Measurements from ENCODE around the gene PTGES2.

Gene PTGES2

GRCh38 chr9:128108269-128109049 is 19.1 kb downstream of the PTGES2 start:
- H3K27me3 ChIP-seq (ENCODE audit: control insufficient read depth in 1 of 2, insufficient read depth in 2 of 2, low read length in 2 of 2): no peaks in the 10 kb centered on the region
- peaks cover 23 to 48% of the 10 kb centered on the region in 2 donors for H3K36me3 ChIP-seq (ENCODE audit: control insufficient read depth in 1 of 2, insufficient read depth in 2 of 2, low read length in 2 of 2)
- H3K4me3 ChIP-seq (ENCODE audit: low read depth in 1 of 2, low read length in 2 of 2): no peak overlapping the region
- H3K9me3 ChIP-seq (ENCODE audit: control insufficient read depth in 1 of 2, low read length in 2 of 2): no peaks in the 10 kb centered on the region
- peaks cover 16 to 21% of the 10 kb centered on the region in 2 donors for H3K4me1 ChIP-seq (ENCODE audit: control insufficient read depth in 1 of 2, insufficient read depth in 2 of 2, low read length in 2 of 2)
- H3K27ac ChIP-seq (ENCODE audit: low read depth, low read length): no peak overlapping the region
- H3K9ac ChIP-seq (ENCODE audit: low read depth in 1 of 2, low read length in 2 of 2): no peak overlapping the region

- Histone ChIP-seq H3K9me3 (ENCODE audit: control insufficient read depth in 1 of 2, low read length in 2 of 2) (no peaks in the 10 kb centered on the region), H3K4me1 (ENCODE audit: control insufficient read depth in 1 of 2, insufficient read depth in 2 of 2, low read length in 2 of 2) (peaks cover 24 to 28% of the 10 kb centered on the region in 2 donors), H3K4me3 (ENCODE audit: low read depth in 1 of 2, low read length in 2 of 2) (no peak overlapping the region), H3K9ac (ENCODE audit: low read depth in 1 of 2, low read length in 2 of 2) (no peak overlapping the region), H3K36me3 (ENCODE audit: control insufficient read depth in 1 of 2, insufficient read depth in 2 of 2, low read length in 2 of 2) (peaks cover 26 to 54% of the 10 kb centered on the region in 2 donors), H3K27me3 (ENCODE audit: control insufficient read depth in 1 of 2, insufficient read depth in 2 of 2, low read length in 2 of 2) (no peaks in the 10 kb centered on the region), H3K27ac (ENCODE audit: low read depth, low read length) (no peak overlapping the region)
Measured at GRCh38 chr9:128107468-128108268, 19.9 kb downstream of the PTGES2 start.

- peaks cover 32 to 60% of the 10 kb centered on the region in 2 donors for H3K36me3 ChIP-seq (ENCODE audit: control insufficient read depth in 1 of 2, insufficient read depth in 2 of 2, low read length in 2 of 2)
- H3K9ac ChIP-seq (ENCODE audit: low read depth in 1 of 2, low read length in 2 of 2): no peak overlapping the region
- H3K4me3 ChIP-seq (ENCODE audit: low read depth in 1 of 2, low read length in 2 of 2): no peak overlapping the region
- no peaks in the 10 kb centered on the region for H3K9me3 ChIP-seq (ENCODE audit: control insufficient read depth in 1 of 2, low read length in 2 of 2)
- no peaks in the 10 kb centered on the region for H3K27me3 ChIP-seq (ENCODE audit: control insufficient read depth in 1 of 2, insufficient read depth in 2 of 2, low read length in 2 of 2)
- peaks cover 27 to 33% of the 10 kb centered on the region in 2 donors for H3K4me1 ChIP-seq (ENCODE audit: control insufficient read depth in 1 of 2, insufficient read depth in 2 of 2, low read length in 2 of 2)
- H3K27ac ChIP-seq (ENCODE audit: low read depth, low read length): no peak overlapping the region
Measured at GRCh38 chr9:128106940-128107467, 20.5 kb downstream of the PTGES2 start.

- Histone ChIP-seq H3K36me3 (ENCODE audit: control insufficient read depth in 1 of 2, insufficient read depth in 2 of 2, low read length in 2 of 2) (peaks cover 32 to 65% of the 10 kb centered on the region in 2 donors), H3K9me3 (ENCODE audit: control insufficient read depth in 1 of 2, low read length in 2 of 2) (no peaks in the 10 kb centered on the region), H3K4me1 (ENCODE audit: control insufficient read depth in 1 of 2, insufficient read depth in 2 of 2, low read length in 2 of 2) (peaks cover 27 to 37% of the 10 kb centered on the region in 2 donors), H3K9ac (ENCODE audit: low read depth in 1 of 2, low read length in 2 of 2) (no peak overlapping the region), H3K27me3 (ENCODE audit: control insufficient read depth in 1 of 2, insufficient read depth in 2 of 2, low read length in 2 of 2) (no peaks in the 10 kb centered on the region), H3K27ac (ENCODE audit: low read depth, low read length) (no peak overlapping the region), H3K4me3 (ENCODE audit: low read depth in 1 of 2, low read length in 2 of 2) (no peak overlapping the region)
Measured at GRCh38 chr9:128106181-128106939, 21.2 kb downstream of the PTGES2 start.

GRCh38 chr9:128105538-128106175 is 21.9 kb downstream of the PTGES2 start:
- peaks cover 32 to 69% of the 10 kb centered on the region in 2 donors for H3K36me3 ChIP-seq (ENCODE audit: control insufficient read depth in 1 of 2, insufficient read depth in 2 of 2, low read length in 2 of 2)
- H3K4me3 ChIP-seq (ENCODE audit: low read depth in 1 of 2, low read length in 2 of 2): no peak overlapping the region
- no peaks in the 10 kb centered on the region for H3K9me3 ChIP-seq (ENCODE audit: control insufficient read depth in 1 of 2, low read length in 2 of 2)
- H3K27me3 ChIP-seq (ENCODE audit: control insufficient read depth in 1 of 2, insufficient read depth in 2 of 2, low read length in 2 of 2): no peaks in the 10 kb centered on the region
- no peak overlapping the region for H3K9ac ChIP-seq (ENCODE audit: low read depth in 1 of 2, low read length in 2 of 2)
- H3K27ac ChIP-seq (ENCODE audit: low read depth, low read length): no peak overlapping the region
- peaks cover 34 to 44% of the 10 kb centered on the region in 2 donors for H3K4me1 ChIP-seq (ENCODE audit: control insufficient read depth in 1 of 2, insufficient read depth in 2 of 2, low read length in 2 of 2)

- no peaks in the 10 kb centered on the region for H3K9me3 ChIP-seq (ENCODE audit: control insufficient read depth in 1 of 2, low read length in 2 of 2)
- H3K4me3 ChIP-seq (ENCODE audit: low read depth in 1 of 2, low read length in 2 of 2): no peak overlapping the region
- peaks cover 44 to 53% of the 10 kb centered on the region in 2 donors for H3K4me1 ChIP-seq (ENCODE audit: control insufficient read depth in 1 of 2, insufficient read depth in 2 of 2, low read length in 2 of 2)
- peak overlapping the region; percentile 73 for H3K27ac ChIP-seq (ENCODE audit: low read depth, low read length)
- H3K9ac ChIP-seq (ENCODE audit: low read depth in 1 of 2, low read length in 2 of 2): peak overlapping the region; percentile 52 to 57
- H3K27me3 ChIP-seq (ENCODE audit: control insufficient read depth in 1 of 2, insufficient read depth in 2 of 2, low read length in 2 of 2): no peaks in the 10 kb centered on the region
- H3K36me3 ChIP-seq (ENCODE audit: control insufficient read depth in 1 of 2, insufficient read depth in 2 of 2, low read length in 2 of 2): peaks cover 32 to 69% of the 10 kb centered on the region in 2 donors
Measured at GRCh38 chr9:128104171-128104618, 23.3 kb downstream of the PTGES2 start.

GRCh38 chr9:128103589-128103962 is 24.0 kb downstream of the PTGES2 start:
- Histone ChIP-seq H3K9me3 (ENCODE audit: control insufficient read depth in 1 of 2, low read length in 2 of 2) (no peaks in the 10 kb centered on the region), H3K9ac (ENCODE audit: low read depth in 1 of 2, low read length in 2 of 2) (peak overlapping the region; percentile 52 to 57), H3K4me3 (ENCODE audit: low read depth in 1 of 2, low read length in 2 of 2) (no peak overlapping the region), H3K4me1 (ENCODE audit: control insufficient read depth in 1 of 2, insufficient read depth in 2 of 2, low read length in 2 of 2) (peaks cover 45 to 56% of the 10 kb centered on the region in 2 donors), H3K27me3 (ENCODE audit: control insufficient read depth in 1 of 2, insufficient read depth in 2 of 2, low read length in 2 of 2) (no peaks in the 10 kb centered on the region), H3K36me3 (ENCODE audit: control insufficient read depth in 1 of 2, insufficient read depth in 2 of 2, low read length in 2 of 2) (peaks cover 32 to 66% of the 10 kb centered on the region in 2 donors), H3K27ac (ENCODE audit: low read depth, low read length) (peak overlapping the region; percentile 73)

GRCh38 chr9:128102861-128103588 is 24.5 kb downstream of the PTGES2 start:
- no peaks in the 10 kb centered on the region for H3K27me3 ChIP-seq (ENCODE audit: control insufficient read depth in 1 of 2, insufficient read depth in 2 of 2, low read length in 2 of 2)
- peak overlapping the region; percentile 52 to 57 for H3K9ac ChIP-seq (ENCODE audit: low read depth in 1 of 2, low read length in 2 of 2)
- peak overlapping the region; percentile 73 for H3K27ac ChIP-seq (ENCODE audit: low read depth, low read length)
- peaks cover 31 to 61% of the 10 kb centered on the region in 2 donors for H3K36me3 ChIP-seq (ENCODE audit: control insufficient read depth in 1 of 2, insufficient read depth in 2 of 2, low read length in 2 of 2)
- H3K9me3 ChIP-seq (ENCODE audit: control insufficient read depth in 1 of 2, low read length in 2 of 2): no peaks in the 10 kb centered on the region
- H3K4me1 ChIP-seq (ENCODE audit: control insufficient read depth in 1 of 2, insufficient read depth in 2 of 2, low read length in 2 of 2): peaks cover 45 to 59% of the 10 kb centered on the region in 2 donors
- H3K4me3 ChIP-seq (ENCODE audit: low read depth in 1 of 2, low read length in 2 of 2): no peak overlapping the region

GRCh38 chr9:128102196-128102595 is 25.3 kb downstream of the PTGES2 start:
- H3K9me3 ChIP-seq (ENCODE audit: control insufficient read depth in 1 of 2, low read length in 2 of 2): no peaks in the 10 kb centered on the region
- H3K9ac ChIP-seq (ENCODE audit: low read depth in 1 of 2, low read length in 2 of 2): peak overlapping the region in 1 of 2 donors; percentile 26
- no peaks in the 10 kb centered on the region for H3K27me3 ChIP-seq (ENCODE audit: control insufficient read depth in 1 of 2, insufficient read depth in 2 of 2, low read length in 2 of 2)
- peaks cover 23 to 52% of the 10 kb centered on the region in 2 donors for H3K36me3 ChIP-seq (ENCODE audit: control insufficient read depth in 1 of 2, insufficient read depth in 2 of 2, low read length in 2 of 2)
- peaks cover 48 to 67% of the 10 kb centered on the region in 2 donors for H3K4me1 ChIP-seq (ENCODE audit: control insufficient read depth in 1 of 2, insufficient read depth in 2 of 2, low read length in 2 of 2)
- H3K4me3 ChIP-seq (ENCODE audit: low read depth in 1 of 2, low read length in 2 of 2): no peak overlapping the region
- H3K27ac ChIP-seq (ENCODE audit: low read depth, low read length): no peak overlapping the region

Data from duodenal mucosa (tissue), 2 donors.